Left cardiac atrium (tissue), 4 donors: ENCODE measurements around the gene HRH2. TPM values are rescaled to one million over a fixed set of nuclear protein-coding genes. Genes with fewer than 3 reads are reported as not detected.
A peak's percentile ranks its signal among the peaks of the same experiment; 100 is the strongest.

Source experiments
- ATAC-seq, 2 donors: fragments of 200-7000 bp; cut with Tn5 transposase; one replicate each; pipeline ENCODE4 v1.9.1; 2020; ENCODE audit warnings: mild to moderate bottlenecking in 2 of 2, moderate library complexity in 2 of 2
- DNase-seq: peaks from one replicate; pipeline ENCODE4 v3.0.0-alpha.2; 2020
- intact Hi-C, 2 donors: fragments of 100-400 bp; cut with DNase I; formaldehyde crosslinking; loops; one replicate each; pipeline versions ENCODE4 v1.14.1 to v1.15.1; 2022 to 2023
- total RNA-seq, 2 donors: library from RNA; stranded (reverse); fragmentation: NEBNext Ultra II Directional; extraction: Animal tissue kit (Norgen Biotek cat#: 25700); gene quantifications; one replicate each; pipeline ENCODE4 v1.2.1, GENCODE V29; 2021
- donor health status: DM: no; HTN: yes; CAD: no.
- donor health status: DM: no; HTN: yes; CAD: no; lungs with severe emphysema.
- donor health status: DM: yes; HTN: yes; CAD: no.
- donor health status: Dilated cardiomyopathy.

The HRH2 gene
- total RNA-seq, 2 donors from 2014 or later = 20.0 to 24.3 TPM

GRCh38 chr5:175728885-175729828 is 71.3 kb downstream of the HRH2 start:
- ATAC-seq = peak; percentile 65 to 68
- no peak for DNase-seq
- intact Hi-C loops = no loop called here

DNA sequence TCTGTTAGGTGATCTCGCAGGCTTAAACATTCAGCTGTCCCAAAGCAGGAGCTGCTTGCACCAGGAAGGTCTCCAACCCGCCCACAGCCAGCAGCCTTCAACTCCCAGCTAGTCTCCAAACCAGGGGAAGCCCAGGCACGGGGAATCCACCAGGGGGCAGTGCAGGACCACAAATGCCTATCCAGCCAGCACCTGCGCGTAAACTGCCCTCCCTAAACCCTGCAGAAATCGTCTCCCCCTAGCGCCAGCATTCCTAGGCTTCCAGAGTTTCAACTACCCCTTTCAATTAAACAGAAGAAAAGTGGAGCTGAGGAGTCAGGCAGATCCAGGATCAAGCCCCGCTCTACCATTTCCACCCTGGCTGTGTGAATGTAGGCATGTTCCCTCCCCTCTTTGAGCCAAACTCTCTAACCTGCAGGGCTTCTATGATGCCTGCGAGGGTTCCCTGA is 72.0 kb downstream of the HRH2 start:
- DNase-seq (peak; percentile 86), ATAC-seq (peak; percentile 95 to 96)
- intact Hi-C loops = no loop called here

DNA sequence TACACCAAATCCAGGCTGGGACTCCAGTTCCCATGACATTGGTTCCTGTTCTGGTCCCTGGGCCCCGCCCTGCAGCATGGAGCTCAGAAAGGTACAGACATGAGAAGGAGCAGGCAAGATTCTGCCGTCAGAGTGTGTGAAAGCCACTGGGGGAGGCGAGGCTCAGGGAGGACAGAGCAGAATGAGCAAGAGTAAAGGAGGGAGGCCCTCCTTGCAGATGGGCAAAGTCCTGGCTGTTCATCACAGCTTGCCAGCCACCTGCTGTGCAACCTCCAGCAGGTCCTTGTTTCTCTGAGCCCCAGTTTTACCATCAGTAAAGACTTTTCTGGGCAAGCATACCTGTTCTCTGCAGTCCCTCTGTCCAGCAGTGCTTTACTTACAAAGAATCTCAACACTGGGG is 73.3 kb downstream of the HRH2 start:
- ATAC-seq (no peak), DNase-seq (no peak)
- intact Hi-C loops = no loop called here

DNA sequence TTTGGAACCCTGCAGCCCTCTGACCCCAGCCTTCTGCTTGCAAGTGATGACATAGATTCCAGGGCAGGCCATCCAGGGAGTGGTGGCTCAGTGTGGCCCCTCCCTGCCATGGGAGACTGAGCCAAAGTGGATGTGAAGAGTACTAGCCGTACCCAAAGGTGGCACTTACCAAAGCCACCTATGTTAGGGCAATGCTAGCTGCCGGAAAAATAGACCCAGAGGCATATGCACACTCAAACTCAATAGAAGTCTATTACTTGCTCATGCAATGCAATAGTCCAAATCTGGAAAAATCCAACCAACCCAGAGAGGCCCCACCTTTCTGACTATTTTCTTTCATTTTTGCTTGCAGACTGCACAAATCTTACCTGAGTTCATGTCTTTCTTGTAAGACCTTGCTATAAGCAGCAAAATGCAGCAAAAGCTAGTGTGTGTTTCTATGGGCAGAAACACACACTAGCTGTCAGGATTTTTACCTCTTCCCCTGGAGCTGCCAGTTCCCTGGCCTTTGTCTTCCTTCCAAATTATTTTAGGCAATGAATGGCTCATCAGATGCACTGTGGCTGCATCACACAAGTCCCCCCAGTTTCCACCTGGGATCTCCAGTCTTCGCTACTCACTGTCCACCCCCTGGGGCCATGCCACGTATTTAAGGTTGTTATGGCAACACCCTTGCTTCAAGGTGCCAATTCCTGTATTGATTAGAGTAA is 74.0 kb downstream of the HRH2 start:
- DNase-seq (no peak), ATAC-seq (no peak)
- intact Hi-C loops = no loop called here

DNA sequence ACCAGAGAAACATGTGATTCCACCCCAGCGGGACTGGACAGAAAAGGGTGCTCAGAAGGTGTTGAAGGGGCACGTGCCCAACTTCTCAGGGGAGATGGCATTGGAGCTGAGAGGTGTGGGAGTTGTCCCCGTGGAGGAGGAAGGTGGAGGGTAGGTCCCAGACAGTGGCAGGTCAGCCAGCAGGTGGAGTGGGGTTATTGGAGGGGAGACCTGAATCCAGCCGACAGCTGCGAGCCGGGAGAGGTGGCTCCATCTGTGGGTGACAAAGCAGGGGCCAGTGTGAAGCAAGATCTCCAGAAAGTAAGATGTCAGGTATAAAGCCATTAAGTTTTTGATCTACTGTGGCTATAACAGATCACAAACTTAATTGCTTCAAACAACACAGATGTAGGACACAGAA is 75.1 kb downstream of the HRH2 start:
- ATAC-seq (no peak), DNase-seq (no peak)
- intact Hi-C loops = no loop called here

GRCh38 chr5:175734016-175734415 is 76.1 kb downstream of the HRH2 start:
- no peak for DNase-seq
- ATAC-seq = no peak
- intact Hi-C loops = no loop called here

DNA sequence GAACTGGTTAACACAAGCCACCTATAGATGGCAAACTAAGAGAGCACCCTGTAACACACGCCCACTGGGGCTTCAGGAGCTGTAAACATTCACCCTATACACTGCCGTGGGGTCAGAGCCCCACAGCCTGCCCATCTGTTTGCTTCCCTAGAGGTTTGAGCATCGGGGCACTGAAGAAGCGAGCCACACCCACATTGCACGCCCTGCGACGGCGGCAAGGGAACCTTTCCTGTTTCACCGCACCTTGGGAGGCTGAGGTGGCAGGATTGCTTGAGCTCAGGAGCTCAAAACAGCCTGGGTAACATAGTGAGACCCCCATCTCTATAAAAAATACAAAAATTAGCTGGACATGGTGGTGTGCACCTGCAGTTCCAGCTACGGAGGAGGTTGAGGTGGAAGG is 76.6 kb downstream of the HRH2 start:
- DNase-seq (no peak), ATAC-seq (no peak)

GRCh38 chr5:175735701-175736100 is 77.8 kb downstream of the HRH2 start:
- intact Hi-C loops = no loop called here
- no peak for ATAC-seq

More for the DNA sequence above, 76.6 kb downstream of the HRH2 start:
- intact Hi-C loops = no loop called here

DNA sequence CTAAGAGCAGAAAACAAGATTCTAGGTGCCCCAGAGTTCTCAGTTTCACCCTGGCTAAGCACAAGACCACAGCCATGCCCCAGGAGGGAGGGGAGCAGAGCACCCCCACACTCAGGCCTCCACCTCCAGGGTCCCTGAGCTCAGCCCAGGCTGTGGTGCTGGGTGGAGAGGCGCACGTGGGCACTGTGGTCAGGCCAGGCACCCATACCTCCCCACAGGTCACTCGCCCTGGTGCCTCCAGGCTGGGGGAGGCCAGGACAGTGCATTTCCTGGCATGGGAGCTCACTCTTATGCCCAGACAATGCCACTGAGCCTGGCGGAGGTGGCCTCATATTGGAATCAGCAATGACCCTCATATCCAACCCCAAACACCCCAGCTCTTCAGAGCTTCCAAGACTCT is 78.8 kb downstream of the HRH2 start:
- intact Hi-C loops = no loop called here
- no peak for DNase-seq
- ATAC-seq = no peak

More at GRCh38 chr5:175735701-175736100, 77.8 kb downstream of the HRH2 start:
- no peak for DNase-seq

DNA sequence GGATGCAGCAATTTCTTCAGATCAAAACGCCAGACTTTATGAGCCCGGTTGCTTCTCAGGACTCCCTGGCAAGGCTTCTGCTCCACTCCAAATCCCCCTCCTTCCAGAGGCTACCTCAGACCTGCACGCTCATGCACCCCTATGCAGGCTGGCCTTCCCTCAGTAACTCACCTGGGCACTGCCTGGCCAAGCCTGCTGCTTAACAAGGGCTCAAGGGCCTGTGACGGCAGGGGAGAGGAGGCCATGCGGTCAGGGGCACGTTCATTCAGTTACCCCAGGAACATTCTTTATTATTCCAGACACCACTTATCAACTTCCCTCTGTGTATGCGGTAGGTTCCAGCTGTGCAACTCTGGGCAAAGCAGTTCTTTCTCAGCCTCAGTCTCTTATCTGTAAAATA is 79.6 kb downstream of the HRH2 start:
- DNase-seq (no peak), ATAC-seq (no peak)
- intact Hi-C loops = no loop called here

DNA sequence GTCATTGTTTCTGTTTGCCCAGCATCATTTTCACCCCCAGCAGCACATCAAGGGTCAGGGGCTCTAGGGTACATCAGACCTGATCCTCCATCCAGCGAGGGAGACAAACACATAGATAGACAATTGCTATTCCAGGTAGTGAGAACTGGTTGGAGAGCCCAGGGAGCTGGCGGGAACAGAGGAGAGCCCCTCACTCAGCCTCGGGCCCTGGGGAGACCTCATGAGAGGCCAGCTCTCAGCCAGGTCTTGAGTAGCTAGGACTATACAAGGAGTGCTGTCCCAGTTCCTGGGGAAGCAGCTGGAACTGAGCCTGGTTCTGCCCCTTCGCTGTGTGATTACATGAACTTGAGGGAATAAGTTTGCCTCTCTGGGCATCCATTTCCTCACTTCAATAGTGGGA is 80.3 kb downstream of the HRH2 start:
- ATAC-seq = no peak
- DNase-seq = no peak
- intact Hi-C loops = no loop called here

GRCh38 chr5:175738602-175739133 is 80.8 kb downstream of the HRH2 start:
- intact Hi-C loops = no loop called here
- ATAC-seq (no peak), DNase-seq (no peak)

GRCh38 chr5:175740014-175740413 is 82.1 kb downstream of the HRH2 start:
- intact Hi-C loops = no loop called here
- DNase-seq = no peak
- ATAC-seq = no peak

GRCh38 chr5:175741556-175741955 is 83.7 kb downstream of the HRH2 start:
- DNase-seq (no peak), ATAC-seq (no peak)
- intact Hi-C loops = no loop called here

GRCh38 chr5:175742290-175742994 is 84.6 kb downstream of the HRH2 start:
- ATAC-seq = no peak
- no peak for DNase-seq
- intact Hi-C loops = no loop called here

DNA sequence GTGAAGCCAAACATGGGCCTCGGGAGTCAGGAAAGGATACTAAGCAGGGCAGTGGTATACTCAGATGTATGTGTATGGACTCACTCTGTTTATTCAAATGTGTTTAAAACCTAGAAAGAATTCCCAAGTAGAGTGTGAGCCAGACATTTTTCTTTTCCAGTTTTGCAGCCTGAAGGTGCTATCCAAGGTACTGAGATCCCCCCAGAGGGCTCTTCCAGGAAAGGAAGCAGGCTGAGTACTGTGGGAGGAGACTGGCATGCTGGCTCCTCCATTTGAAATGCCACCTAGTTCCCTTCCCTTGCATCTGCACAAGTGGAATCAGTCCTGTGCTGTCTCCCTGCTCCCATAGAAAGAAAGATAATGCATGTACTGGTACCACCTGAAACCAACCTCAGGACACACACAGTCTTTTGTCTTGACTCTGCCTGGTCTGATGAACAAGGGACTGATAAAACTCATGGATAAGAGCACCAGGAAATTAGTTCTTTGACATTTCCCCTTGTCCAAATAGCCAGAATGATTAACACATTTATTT is 85.9 kb downstream of the HRH2 start:
- intact Hi-C loops = no loop called here
- DNase-seq (no peak), ATAC-seq (no peak)

DNA sequence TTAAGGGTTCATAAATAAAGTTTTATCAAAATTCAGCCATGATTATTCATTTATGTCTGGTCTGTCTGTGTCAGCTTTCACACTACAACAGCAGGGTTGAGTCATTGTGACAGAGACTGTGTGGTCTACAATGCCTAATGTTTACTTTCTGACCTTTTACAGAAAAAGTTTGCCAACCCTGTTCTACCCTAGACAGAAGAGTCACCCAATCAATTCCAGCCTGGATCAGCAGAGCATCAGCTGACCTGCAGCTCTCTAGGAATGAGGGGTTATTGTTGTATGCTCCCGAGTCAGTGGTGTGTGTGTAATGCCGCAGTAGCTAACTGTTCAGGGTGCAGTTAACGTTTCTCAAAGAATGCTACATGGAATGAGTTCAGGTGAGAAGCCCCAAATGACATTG is 87.3 kb downstream of the HRH2 start:
- ATAC-seq = no peak
- no peak for DNase-seq
- intact Hi-C loops = no loop called here

GRCh38 chr5:175746851-175747250 is 89.0 kb downstream of the HRH2 start:
- DNase-seq (no peak), ATAC-seq (no peak)
- intact Hi-C loops = no loop called here

DNA sequence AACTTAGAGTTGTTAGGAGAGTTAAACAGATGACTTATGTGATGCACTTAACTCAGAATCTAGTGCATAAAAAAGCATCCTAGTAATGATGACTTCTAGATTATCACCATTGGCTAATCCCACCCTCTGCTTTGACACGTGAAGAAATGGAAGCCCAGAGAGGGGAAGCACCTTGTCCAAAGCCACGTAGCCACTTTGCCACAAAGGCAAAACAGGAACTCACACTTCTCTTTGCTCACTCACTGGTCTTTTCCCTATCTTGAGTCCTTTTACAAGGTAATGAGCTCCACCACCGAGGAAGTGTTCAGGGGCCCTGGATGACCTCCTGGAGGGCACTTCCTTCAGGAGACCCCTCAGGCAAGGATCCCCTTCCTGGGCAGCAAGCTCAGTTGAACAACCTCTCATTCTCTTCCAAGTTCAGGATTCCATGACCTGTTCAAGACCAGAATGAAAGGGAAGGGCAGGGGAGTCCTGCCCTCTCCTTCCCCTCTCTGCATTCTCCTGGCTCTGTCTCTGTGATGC is 89.7 kb downstream of the HRH2 start:
- intact Hi-C loops = no loop called here
- ATAC-seq (no peak), DNase-seq (no peak)
